Measurements from ENCODE around the gene COPG2. TPM values are rescaled to one million over a fixed set of nuclear protein-coding genes. Genes with fewer than 3 reads are reported as not detected.
"Not testable (repeated sequence)": the region's sequence is repeated elsewhere in the genome, so short reads cannot be mapped to it uniquely, and the experiment has no call there.

The COPG2 gene
- total and polyA plus RNA-seq, 2 of the 8 experiments (the other 6 are each of a cell fraction or from before 2014, with no cell fraction given): 50.3 to 53.1 TPM

DNA sequence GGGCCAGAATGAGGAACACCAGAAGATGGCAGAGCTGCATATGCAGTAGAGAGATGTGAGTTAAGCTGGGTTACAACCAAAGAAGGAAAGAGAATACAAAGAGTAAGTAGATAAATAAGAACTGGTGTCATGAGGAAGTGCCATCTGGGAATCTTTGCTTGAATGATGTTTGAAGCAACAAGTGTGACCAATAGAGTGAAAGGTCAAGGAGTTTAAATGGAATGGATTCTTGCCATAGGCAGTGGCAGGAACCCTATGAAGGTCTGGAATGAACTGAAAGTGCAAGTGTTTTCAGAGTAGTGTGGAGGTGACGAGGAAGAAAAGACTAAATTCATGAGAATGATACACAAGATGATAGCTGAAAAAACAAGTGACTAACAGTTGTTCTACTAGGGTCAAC, 155.1 kb downstream of the COPG2 start (continued):
- TF ChIP-seq RBBP5 (IDR thresholded peaks at IDR 0.05; ENCODE audit: borderline replicate concordance, low read depth, low read length) (no peak), NRF1 (IDR thresholded peaks at IDR 0.05; ENCODE audit: low read depth, low read length) (no peak)

DNA sequence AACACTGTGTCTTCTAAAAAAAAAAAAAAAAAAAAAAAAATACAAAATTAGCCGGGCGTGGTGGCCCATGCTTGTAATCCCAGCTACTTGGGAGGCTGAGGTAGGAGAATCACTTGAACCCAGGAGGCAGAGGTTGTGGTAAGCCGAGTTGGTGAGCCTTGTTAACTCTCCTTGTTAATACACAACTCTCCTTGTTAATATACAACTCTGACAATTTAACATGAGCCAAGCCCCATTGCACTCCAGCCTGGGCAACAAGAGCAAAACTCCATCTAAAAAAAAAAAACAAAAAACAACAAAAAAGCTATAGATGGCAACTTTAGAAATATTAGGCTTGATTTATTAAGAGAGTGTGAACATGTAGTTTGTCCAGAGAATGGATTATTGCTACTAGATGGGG, 156.5 kb downstream of the COPG2 start:
- not testable (repeated sequence) for H4K8ac ChIP-seq (ENCODE audit: extremely low read depth, insufficient read depth, low read length); H3K56ac ChIP-seq (replicated peaks; ENCODE audit: insufficient read length, low read depth, low read length); H4K91ac ChIP-seq (replicated peaks; ENCODE audit: insufficient read length, low read length); H2BK12ac ChIP-seq (ENCODE audit: low read depth, low read length); H3K18ac ChIP-seq (ENCODE audit: extremely low read depth, low read length); H2BK120ac ChIP-seq (replicated peaks; ENCODE audit: low read depth, low read length); H2AK5ac ChIP-seq (ENCODE audit: low read depth, low read length); H2BK20ac ChIP-seq (ENCODE audit: low read length); H4K5ac ChIP-seq (ENCODE audit: insufficient read length, low read depth, low read length); H3K4me2 ChIP-seq (ENCODE audit: insufficient read depth in 1 of 2, low read depth in 2 of 2, low read length in 2 of 2); H3K14ac ChIP-seq (ENCODE audit: insufficient read length); FAIRE-seq; H3K79me2 ChIP-seq (ENCODE audit: control insufficient read depth in 1 of 2, insufficient read depth in 2 of 2, low read length in 2 of 2); H4K20me1 ChIP-seq (replicated peaks in 1 of 2; ENCODE audit: control insufficient read depth in 1 of 2, insufficient read depth in 2 of 2, low read length in 2 of 2); H2BK5ac ChIP-seq (ENCODE audit: low read depth, low read length); H2AFZ ChIP-seq (ENCODE audit: low read length); H3K27ac ChIP-seq (ENCODE audit: low read depth, low read length); H3K9me3 ChIP-seq (ENCODE audit: insufficient read depth in 2 of 2, low read depth in 1 of 2, low read length in 1 of 2); H3K4me3 ChIP-seq (ENCODE audit: extremely low read depth in 1 of 4, insufficient read depth in 2 of 4, low read depth in 3 of 4, low read length in 4 of 4); H3K4me1 ChIP-seq (replicated peaks in 1 of 4; ENCODE audit: control insufficient read depth in 3 of 4, insufficient read depth in 4 of 4, low read length in 3 of 4); H3K79me1 ChIP-seq (ENCODE audit: low read depth, low read length); DNase-seq (ENCODE audit: low read depth in 1 of 2, low spot score in 2 of 2); H3K23ac ChIP-seq (ENCODE audit: insufficient read length); H2BK15ac ChIP-seq (ENCODE audit: low read length); H3K4ac ChIP-seq (replicated peaks; ENCODE audit: insufficient read length, low read depth, low read length); H3K27me3 ChIP-seq (replicated peaks in 1 of 4; ENCODE audit: control insufficient read depth in 3 of 4, extremely low read depth in 1 of 4, insufficient read depth in 3 of 4, low read length in 3 of 4); H3K9ac ChIP-seq (replicated peaks in 1 of 4; ENCODE audit: extremely low read depth in 1 of 4, low read depth in 3 of 4, low read length in 3 of 4); H3K23me2 ChIP-seq (ENCODE audit: low read depth, low read length)
- 94% methylated on average over 2 of the region's 3 CpGs; no CpG with 5 or more reads in 1 of the 2 experiments for WGBS, 2 experiments (ENCODE audit: extremely low coverage in 1 of 2, insufficient coverage in 1 of 2, insufficient read length in 1 of 2, insufficient replicate concordance in 2 of 2, low coverage in 1 of 2, low lambda C conversion rate in 2 of 2, missing lambda C conversion rate in 1 of 2)
- ChIA-PET CTCF (ENCODE audit: partially characterized antibody) (interaction anchor here (1.0 kb wide), 1 partner anchor 181 kb away, joined by 3 read pairs; no protein-coding TSS in a partner anchor), POLR2A (ENCODE audit: partially characterized antibody) (interaction anchor here (1.6 kb wide), 1 partner anchor 47 kb away, joined by 3 read pairs; no protein-coding TSS in a partner anchor)
- H3K36me3 ChIP-seq (ENCODE audit: control insufficient read depth in 2 of 4, insufficient read depth in 4 of 4, low read length in 3 of 4): peaks cover 2 to 20% (median 11%) of the 10 kb centered on the region in 4 experiments; a peak in 7 of 8 replicates

Data from H1 (cell line).